ENCODE data around the gene ADGRG3. TPM values are rescaled to one million over a fixed set of nuclear protein-coding genes. Genes with fewer than 3 reads are reported as not detected.

ADGRG3 gene
- total RNA-seq, 2 experiments from 2014 or later: not detected

- Mint-ChIP-seq H3K36me3 (ENCODE audit: low read depth) (no peaks in the 10 kb centered on the region), H3K9me3 (no peaks in the 10 kb centered on the region), H3K4me3 (no peak overlapping the region), H3K4me1 (ENCODE audit: low read depth) (peaks cover 1% of the 10 kb centered on the region), H3K27ac (no peak overlapping the region), H3K27me3 (no peaks in the 10 kb centered on the region)
- no peak for DNase-seq
- ChIA-PET POLR2A (interaction anchor here (0.7 to 1.0 kb wide), 2 partner anchors 12 to 327 kb away, joined by 3 read pairs; no protein-coding TSS in a partner anchor), CTCF (no interaction called here)
- no peak for TF ChIP-seq CTCF (IDR thresholded peaks at IDR 0.05)
- ATAC-seq: no peak
- intact Hi-C loops (cut with micrococcal nuclease): no loop called here
Measured at GRCh38 chr16:57683636-57684545, 15.8 kb downstream of the ADGRG3 start.

- peaks cover 10% of the 10 kb centered on the region for H3K4me1 Mint-ChIP-seq (ENCODE audit: low read depth)
- no peaks in the 10 kb centered on the region for H3K9me3 Mint-ChIP-seq
- no peaks in the 10 kb centered on the region for H3K36me3 Mint-ChIP-seq (ENCODE audit: low read depth)
- ATAC-seq (no peak), DNase-seq (no peak)
- H3K27me3 Mint-ChIP-seq: no peaks in the 10 kb centered on the region
- TF ChIP-seq CTCF (IDR thresholded peaks at IDR 0.05): no peak
- intact Hi-C loops (cut with micrococcal nuclease): no loop called here
- ChIA-PET CTCF (no interaction called here), POLR2A (interaction anchor here (1.0 kb wide), 1 partner anchor 11 kb away, joined by 3 read pairs; no protein-coding TSS in a partner anchor)
- H3K27ac Mint-ChIP-seq: no peak overlapping the region
- H3K4me3 Mint-ChIP-seq: no peak overlapping the region
Measured at GRCh38 chr16:57684626-57685358, 16.7 kb downstream of the ADGRG3 start.

GRCh38 chr16:57685633-57686032 is 17.5 kb downstream of the ADGRG3 start:
- Mint-ChIP-seq H3K4me3 (no peak overlapping the region), H3K9me3 (no peaks in the 10 kb centered on the region), H3K27me3 (no peaks in the 10 kb centered on the region), H3K27ac (no peak overlapping the region), H3K36me3 (ENCODE audit: low read depth) (no peaks in the 10 kb centered on the region), H3K4me1 (ENCODE audit: low read depth) (peaks cover 18% of the 10 kb centered on the region)
- no peak for ATAC-seq
- intact Hi-C loops (cut with micrococcal nuclease): no loop called here
- CTCF ChIA-PET: no interaction called here
- POLR2A ChIA-PET: no interaction called here
- TF ChIP-seq CTCF (IDR thresholded peaks at IDR 0.05): no peak
- no peak for DNase-seq

- intact Hi-C loops (cut with micrococcal nuclease): no loop called here
- ATAC-seq (no peak), DNase-seq (no peak)
- ChIA-PET POLR2A (interaction anchor here (1.5 kb wide), 1 partner anchor 150 kb away, joined by 4 read pairs; the partner anchor contains the start of gene CCDC102A), CTCF (no interaction called here)
- H3K27me3 Mint-ChIP-seq: no peaks in the 10 kb centered on the region
- no peaks in the 10 kb centered on the region for H3K36me3 Mint-ChIP-seq (ENCODE audit: low read depth)
- no peak overlapping the region for H3K27ac Mint-ChIP-seq
- peaks cover 20% of the 10 kb centered on the region for H3K4me1 Mint-ChIP-seq (ENCODE audit: low read depth)
- H3K9me3 Mint-ChIP-seq: no peaks in the 10 kb centered on the region
- no peak overlapping the region for H3K4me3 Mint-ChIP-seq
- TF ChIP-seq CTCF (IDR thresholded peaks at IDR 0.05): no peak
Measured at GRCh38 chr16:57686577-57686976, 18.5 kb downstream of the ADGRG3 start.
